Astrocyte (in vitro differentiated cells and primary cell): Measurements from ENCODE around the gene ANKRD11. TPM values are rescaled to one million over a fixed set of nuclear protein-coding genes. Genes with fewer than 3 reads are reported as not detected.

Experiments used
- DNase-seq: peaks from one replicate; pipeline ENCODE4 v3.0.0-alpha.2; 2010; ENCODE audit warnings: low read depth
- FAIRE-seq: peaks from 2 replicates; lab custom pipeline; 2011; peaks lifted over from hg19 to GRCh38; lab: Jason Lieb, UNC
- H2AFZ ChIP-seq: 2 replicates; pipeline ENCODE4 v1.6.0; 2012; ENCODE audit warnings: low read depth, low read length, inconsistent platforms
- H3K27ac ChIP-seq: 2 replicates; pipeline ENCODE4 v1.5.1; 2011; ENCODE audit warnings: low read depth, low read length, inconsistent platforms
- H3K27me3 ChIP-seq: 2 replicates; pipeline ENCODE4 v1.6.0; 2011; ENCODE audit warnings: low read length, inconsistent platforms; ENCODE audit not compliant: insufficient read depth
- H3K36me3 ChIP-seq: 2 replicates; pipeline ENCODE4 v1.5.1; 2011; ENCODE audit warnings: low read length, inconsistent platforms; ENCODE audit not compliant: insufficient read depth
- H3K4me1 ChIP-seq: 2 replicates; pipeline ENCODE4 v1.5.1; 2011; ENCODE audit warnings: low read length, inconsistent platforms; ENCODE audit not compliant: insufficient read depth
- H3K4me2 ChIP-seq: 2 replicates; pipeline ENCODE4 v1.6.0; 2012; ENCODE audit warnings: low read length, inconsistent platforms
- H3K4me3 ChIP-seq: 2 replicates; pipeline ENCODE4 v1.5.1; 2011; ENCODE audit warnings: low read depth, mild to moderate bottlenecking, low read length, inconsistent platforms; ENCODE audit not compliant: insufficient read depth
- H3K79me2 ChIP-seq: 2 replicates; pipeline ENCODE4 v1.6.0; 2012; ENCODE audit warnings: mild to moderate bottlenecking, low read length, inconsistent platforms; ENCODE audit not compliant: insufficient read depth
- H3K9ac ChIP-seq: 2 replicates; pipeline ENCODE4 v1.6.0; 2012; ENCODE audit warnings: mild to moderate bottlenecking, low read length, inconsistent platforms
- H3K9me3 ChIP-seq: 2 replicates; pipeline ENCODE4 v1.5.1; 2012; ENCODE audit warnings: low read depth, mild to moderate bottlenecking, low read length, inconsistent platforms; ENCODE audit not compliant: insufficient read depth
- H4K20me1 ChIP-seq: 2 replicates; pipeline ENCODE4 v1.6.0; 2012; ENCODE audit warnings: low read length, inconsistent platforms; ENCODE audit not compliant: insufficient read depth
- H3K27ac Mint-ChIP-seq: one replicate; pipeline ENCODE4 v1.8.0; 2021; ENCODE audit warnings: mild to moderate bottlenecking, mixed read lengths; ENCODE audit not compliant: unreplicated experiment
- H3K27me3 Mint-ChIP-seq: one replicate; pipeline ENCODE4 v1.8.0; 2021; ENCODE audit warnings: low read depth, mixed read lengths; ENCODE audit not compliant: unreplicated experiment
- H3K36me3 Mint-ChIP-seq: one replicate; pipeline ENCODE4 v1.8.0; 2021; ENCODE audit warnings: low read depth, mixed read lengths; ENCODE audit not compliant: unreplicated experiment
- H3K4me1 Mint-ChIP-seq: one replicate; pipeline ENCODE4 v1.8.0; 2021; ENCODE audit warnings: low read depth, mixed read lengths; ENCODE audit not compliant: unreplicated experiment
- H3K4me3 Mint-ChIP-seq: one replicate; pipeline ENCODE4 v1.8.0; 2021; ENCODE audit warnings: mild to moderate bottlenecking, moderate library complexity, mixed read lengths; ENCODE audit not compliant: unreplicated experiment
- H3K9me3 Mint-ChIP-seq: one replicate; pipeline ENCODE4 v1.8.0; 2021; ENCODE audit warnings: mild to moderate bottlenecking, mixed read lengths; ENCODE audit not compliant: unreplicated experiment
- CTCF ChIP-seq: IDR thresholded peaks from 2 replicates; pipeline ENCODE4 v1.5.1; 2011; ENCODE audit warnings: low read depth, mild to moderate bottlenecking, inconsistent platforms, low read length, moderate library complexity; ENCODE audit not compliant: insufficient read depth
- EZH2 ChIP-seq: IDR thresholded peaks from 2 replicates; pipeline ENCODE4 v1.6.1; 2012; ENCODE audit warnings: mild to moderate bottlenecking, low read length, inconsistent platforms; ENCODE audit not compliant: insufficient read depth
- total RNA-seq: library from RNA; stranded (reverse); gene quantifications from 2 replicates; pipeline ENCODE4 v1.2.1, GENCODE V29; 2021

The ANKRD11 gene
- total RNA-seq, 1 donor from 2014 or later, result 213 TPM

GRCh38 chr16:89366561-89367537 lies 123.5 kb downstream of the ANKRD11 start:
- Histone ChIP-seq H3K4me3 (no peak overlapping the region), H3K4me1 (peaks cover 48% of the 10 kb centered on the region), H3K27me3 (no peaks in the 10 kb centered on the region), H2AFZ (no peak overlapping the region), H3K36me3 (peaks cover 3% of the 10 kb centered on the region), H4K20me1 (peaks cover 96% of the 10 kb centered on the region), H3K9ac (no peak overlapping the region), H3K27ac (no peak overlapping the region), H3K9me3 (no peaks in the 10 kb centered on the region), H3K4me2 (no peak overlapping the region), H3K79me2 (peaks cover 97% of the 10 kb centered on the region)
- H3K9me3 Mint-ChIP-seq, result no peaks in the 10 kb centered on the region
- peak overlapping the region; percentile 47 for H3K4me3 Mint-ChIP-seq
- no peak for TF ChIP-seq EZH2
- no peak for TF ChIP-seq CTCF
- peaks cover 78% of the 10 kb centered on the region for H3K4me1 Mint-ChIP-seq
- no peak overlapping the region for H3K27ac Mint-ChIP-seq
- no peak for FAIRE-seq
- peaks cover 17% of the 10 kb centered on the region for H3K36me3 Mint-ChIP-seq
- DNase-seq, result no peak
- no peaks in the 10 kb centered on the region for H3K27me3 Mint-ChIP-seq

- Mint-ChIP-seq H3K9me3 (no peaks in the 10 kb centered on the region), H3K27me3 (no peaks in the 10 kb centered on the region), H3K4me1 (peaks cover 79% of the 10 kb centered on the region), H3K27ac (peak overlapping the region; percentile 66), H3K36me3 (peaks cover 15% of the 10 kb centered on the region), H3K4me3 (no peak overlapping the region)
- peaks cover 97% of the 10 kb centered on the region for H3K79me2 ChIP-seq
- FAIRE-seq, result no peak
- DNase-seq, result no peak
- H4K20me1 ChIP-seq, result peaks cover 96% of the 10 kb centered on the region
- no peaks in the 10 kb centered on the region for H3K27me3 ChIP-seq
- H3K36me3 ChIP-seq, result peaks cover 3% of the 10 kb centered on the region
- TF ChIP-seq CTCF (no peak), EZH2 (no peak)
- H3K4me1 ChIP-seq, result peaks cover 54% of the 10 kb centered on the region
- no peak overlapping the region for H3K4me2 ChIP-seq
- H3K27ac ChIP-seq, result no peak overlapping the region
- H3K4me3 ChIP-seq, result no peak overlapping the region
- H2AFZ ChIP-seq, result no peak overlapping the region
- H3K9ac ChIP-seq, result no peak overlapping the region
- no peaks in the 10 kb centered on the region for H3K9me3 ChIP-seq
Observed at GRCh38 chr16:89365996-89366395, 124.4 kb downstream of the ANKRD11 start.

- Mint-ChIP-seq H3K4me3 (peak overlapping the region; percentile 35), H3K4me1 (peaks cover 80% of the 10 kb centered on the region), H3K36me3 (peaks cover 16% of the 10 kb centered on the region), H3K9me3 (no peaks in the 10 kb centered on the region), H3K27me3 (no peaks in the 10 kb centered on the region), H3K27ac (peak overlapping the region; percentile 66)
- Histone ChIP-seq H2AFZ (no peak overlapping the region), H3K4me3 (no peak overlapping the region), H3K36me3 (peaks cover 7% of the 10 kb centered on the region), H3K27ac (peak overlapping the region; percentile 83), H3K79me2 (peaks cover 97% of the 10 kb centered on the region), H3K27me3 (no peaks in the 10 kb centered on the region), H3K4me1 (peaks cover 59% of the 10 kb centered on the region), H3K9ac (peak overlapping the region; percentile 52), H3K4me2 (peak overlapping the region; percentile 46), H4K20me1 (peaks cover 96% of the 10 kb centered on the region), H3K9me3 (no peaks in the 10 kb centered on the region)
- FAIRE-seq, result peak; percentile 34
- TF ChIP-seq CTCF, result no peak
- no peak for TF ChIP-seq EZH2
- peak; percentile 86 for DNase-seq
Observed at GRCh38 chr16:89365044-89365467, 125.3 kb downstream of the ANKRD11 start.
